Fibroblast of skin of abdomen (primary cell): ENCODE data around the gene MPPE1.
A peak's percentile ranks its signal among the peaks of the same experiment; 100 is the strongest.
"Not testable (repeated sequence)": the region's sequence is repeated elsewhere in the genome, so short reads cannot be mapped to it uniquely, and the experiment has no call there.

Source experiments
- DNase-seq: peaks from one replicate; pipeline ENCODE4 v3.0.0-alpha.2; 2013

The MPPE1 gene

DNA sequence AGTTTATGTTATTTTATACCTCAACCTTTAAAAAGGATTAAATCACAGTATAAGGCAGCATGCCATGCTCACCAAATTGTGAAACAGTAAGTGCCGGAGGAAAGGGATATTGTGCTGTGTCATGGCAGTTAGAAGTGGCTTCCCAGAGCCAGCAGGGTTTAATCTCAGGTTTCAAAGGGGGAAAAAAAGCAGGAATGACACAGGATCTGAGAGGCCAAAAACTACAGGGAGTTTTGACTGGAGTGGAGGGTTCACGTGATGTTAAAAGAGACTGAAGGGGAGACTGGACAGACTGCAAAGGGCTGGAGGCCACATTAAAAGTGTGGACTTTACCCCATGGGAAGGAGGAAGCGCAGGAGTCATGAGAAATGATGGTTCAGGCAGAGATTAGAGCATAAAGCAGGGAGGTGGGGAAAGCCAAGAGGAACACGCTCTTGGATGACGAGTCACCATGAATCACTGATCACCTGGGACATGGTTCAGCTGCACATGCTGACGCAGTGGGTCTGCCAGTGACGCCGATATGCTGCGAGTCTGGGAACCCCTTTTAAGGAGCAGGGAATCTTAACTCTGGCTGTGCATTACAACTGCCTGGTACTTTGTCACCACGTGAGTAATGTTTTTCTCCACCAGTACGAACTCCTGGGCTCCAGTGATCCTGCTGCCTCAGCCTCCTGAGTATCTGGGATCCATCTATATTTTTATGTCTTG lies 50.8 kb downstream of the MPPE1 start:
- peak; percentile 97 for DNase-seq

DNA sequence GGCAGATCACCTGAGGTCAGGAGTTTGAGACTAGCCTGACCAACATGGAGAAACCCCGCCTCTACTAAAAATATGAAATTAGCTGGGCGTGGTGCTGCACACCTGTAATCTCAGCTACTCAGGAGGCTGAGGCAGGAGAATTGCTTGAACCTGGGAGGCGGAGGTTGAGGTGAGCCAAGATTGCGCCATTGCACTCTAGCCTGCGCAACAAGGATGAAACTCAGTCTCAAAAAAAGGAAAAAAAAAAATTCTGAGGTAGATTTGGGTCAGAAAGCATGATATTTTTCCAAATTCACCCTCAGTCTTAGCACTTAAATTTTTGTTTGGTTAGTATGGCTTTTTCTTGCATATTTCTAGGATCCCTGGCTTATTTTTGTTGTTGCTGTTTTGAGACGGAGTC lies 53.6 kb downstream of the MPPE1 start:
- DNase-seq = not testable (repeated sequence)

DNA sequence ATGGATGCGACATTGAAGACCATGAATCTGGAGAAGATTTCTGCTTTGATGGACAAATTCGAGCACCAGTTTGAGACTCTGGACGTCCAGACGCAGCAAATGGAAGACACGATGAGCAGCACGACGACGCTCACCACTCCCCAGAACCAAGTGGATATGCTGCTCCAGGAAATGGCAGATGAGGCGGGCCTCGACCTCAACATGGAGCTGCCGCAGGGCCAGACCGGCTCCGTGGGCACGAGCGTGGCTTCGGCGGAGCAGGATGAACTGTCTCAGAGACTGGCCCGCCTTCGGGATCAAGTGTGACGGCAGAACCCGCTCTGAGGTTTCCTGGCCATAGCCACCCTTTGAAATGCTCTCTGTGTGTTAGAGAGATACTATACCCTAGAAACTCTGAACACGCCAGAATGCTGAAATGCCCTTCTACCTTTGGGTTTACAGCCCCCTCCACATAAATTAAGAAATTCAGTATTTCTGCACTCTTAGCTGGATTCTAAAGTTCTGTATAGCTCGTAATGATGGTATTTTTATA lies 56.2 kb downstream of the MPPE1 start:
- no peak for DNase-seq

DNA sequence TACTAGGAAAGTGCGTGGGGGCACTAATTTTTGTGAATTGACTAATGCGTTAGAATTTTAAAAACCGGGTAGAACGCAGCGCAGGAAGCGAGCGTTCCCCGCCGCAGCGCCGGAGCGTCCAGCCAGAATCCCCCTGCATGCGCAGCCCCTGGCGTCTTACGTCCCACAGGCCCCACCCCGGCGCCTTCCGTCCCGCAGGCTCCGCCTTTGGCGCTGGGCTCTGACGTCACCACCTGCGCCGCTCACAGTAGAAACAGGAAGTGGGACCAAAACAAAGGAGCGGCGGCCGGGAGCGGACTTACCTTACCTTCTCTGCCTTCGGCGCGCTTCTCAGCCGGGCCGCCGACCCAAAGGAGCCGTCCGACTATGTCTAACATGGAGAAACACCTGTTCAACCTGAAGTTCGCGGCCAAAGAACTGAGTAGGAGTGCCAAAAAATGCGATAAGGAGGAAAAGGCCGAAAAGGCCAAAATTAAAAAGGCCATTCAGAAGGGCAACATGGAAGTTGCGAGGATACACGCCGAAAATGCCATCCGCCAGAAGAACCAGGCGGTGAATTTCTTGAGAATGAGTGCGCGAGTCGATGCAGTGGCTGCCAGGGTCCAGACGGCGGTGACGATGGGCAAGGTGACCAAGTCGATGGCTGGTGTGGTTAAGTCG lies 56.8 kb downstream of the MPPE1 start, which contains the start of gene CHMP1B:
Gene CHMP1B (plus strand): TSS at position 268 of the 660 bp plus-strand sequence. CDS start 99 bp downstream, at position 367.
- peak; percentile 97 for DNase-seq

DNA sequence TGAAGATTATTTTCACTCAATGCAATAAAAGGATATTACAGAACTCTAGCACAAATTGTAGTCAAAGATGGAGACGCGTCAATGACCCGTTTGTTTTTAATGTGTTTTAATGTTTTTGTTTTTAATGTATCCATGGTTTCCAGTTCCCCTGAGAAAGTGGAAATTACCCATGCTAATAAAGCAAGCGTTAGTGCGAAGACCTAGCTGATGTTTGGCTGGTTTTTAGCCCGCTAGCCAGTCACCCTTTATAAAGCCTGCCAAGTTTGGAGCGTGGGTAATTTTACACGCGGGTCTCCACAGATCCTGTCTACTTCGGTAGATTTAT lies 57.3 kb downstream of the MPPE1 start:
- DNase-seq = no peak

DNA sequence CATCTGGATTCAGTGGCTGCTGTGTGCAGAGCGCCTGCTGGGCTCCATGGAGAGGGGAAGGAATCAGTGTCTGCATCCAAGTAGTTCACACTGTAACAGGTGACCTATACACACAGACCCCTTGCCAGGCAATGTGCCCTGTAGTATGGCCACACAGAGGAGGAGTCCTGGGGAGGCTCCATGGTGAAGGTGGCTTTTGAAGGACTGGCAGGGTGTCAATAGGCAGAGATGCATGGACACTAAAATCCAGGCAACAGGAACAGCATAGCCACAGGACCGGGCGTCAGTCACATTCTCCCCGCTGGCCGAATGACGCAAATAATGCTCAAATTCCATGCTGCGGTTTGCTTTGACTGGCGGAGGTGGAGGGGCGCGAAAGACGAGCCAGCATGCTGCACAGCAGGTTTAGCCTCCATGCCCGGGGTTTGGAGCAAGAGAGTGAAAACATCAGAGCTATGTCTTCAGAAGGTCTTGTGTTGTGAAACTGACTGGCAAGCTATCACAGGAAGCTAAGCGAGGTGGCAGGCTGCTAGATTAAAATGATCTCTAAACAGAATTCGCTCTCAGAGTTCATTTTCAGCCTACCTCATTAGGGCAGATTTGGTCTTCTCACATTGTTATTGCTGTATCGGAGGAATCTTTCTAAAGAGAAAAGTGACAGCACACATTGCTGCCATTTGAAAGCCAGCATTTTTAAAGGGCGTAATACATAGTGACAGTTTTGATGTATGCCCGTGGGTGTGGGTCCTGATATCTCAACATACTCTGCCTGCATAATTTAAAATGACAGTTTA lies 58.1 kb downstream of the MPPE1 start:
- DNase-seq = peak; percentile 91

DNA sequence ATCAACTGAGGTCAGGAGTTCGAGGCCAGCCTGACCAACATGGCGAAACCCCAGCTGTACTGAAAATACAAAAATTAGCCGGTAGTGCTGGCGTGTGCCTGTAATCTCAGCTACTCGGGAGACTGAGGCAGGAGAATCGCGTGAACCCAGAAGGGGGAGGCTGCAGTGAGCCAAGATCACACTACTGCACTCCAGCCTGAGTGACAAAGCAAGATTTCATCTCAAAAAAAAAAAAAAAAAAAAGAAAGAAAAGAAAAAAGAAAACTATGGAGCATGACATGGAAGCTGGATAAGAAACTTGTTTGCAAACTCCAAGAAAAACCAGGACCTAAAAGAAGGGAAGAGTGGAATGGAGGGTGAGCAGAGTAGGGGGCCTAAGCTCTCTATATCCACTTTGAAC lies 58.8 kb downstream of the MPPE1 start:
- no peak for DNase-seq

DNA sequence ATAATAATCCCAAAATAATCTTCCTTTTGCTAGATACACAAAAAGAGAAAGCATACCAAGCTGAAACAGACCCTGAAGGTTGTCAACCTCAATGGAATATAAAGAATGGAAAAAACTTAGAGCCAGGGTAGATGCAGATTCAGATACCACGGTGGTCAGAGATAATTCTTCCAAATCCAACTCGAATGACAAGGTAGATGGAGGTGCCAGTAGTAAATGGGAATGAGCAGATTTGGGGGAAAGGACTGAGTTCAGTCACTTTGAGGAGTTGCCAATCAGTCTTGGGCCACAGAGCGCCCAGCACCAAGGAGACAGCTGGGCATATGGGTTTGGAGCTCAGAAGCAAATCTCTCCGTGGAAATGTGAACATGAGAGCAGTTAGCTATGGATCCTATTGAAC lies 60.3 kb downstream of the MPPE1 start:
- DNase-seq = no peak

DNA sequence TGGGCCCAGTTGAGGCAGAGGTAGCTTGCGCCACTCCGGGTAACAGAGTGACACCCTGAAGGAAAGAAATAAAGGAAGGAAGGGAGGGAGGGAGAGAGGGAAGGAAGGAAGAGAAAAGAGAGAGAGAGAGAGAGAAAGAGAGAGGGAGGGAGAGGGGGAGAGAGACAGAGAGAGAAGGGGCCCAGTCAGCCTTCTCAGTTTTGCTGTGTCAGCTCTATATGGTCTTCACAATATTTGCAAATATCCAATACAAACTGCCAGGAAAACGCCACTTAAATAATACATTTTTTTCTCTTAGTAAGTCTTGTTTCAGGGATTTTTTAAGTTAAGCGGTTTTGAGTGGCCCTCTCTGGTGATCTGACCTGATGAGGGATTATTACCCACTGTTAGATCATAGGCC lies 62.5 kb downstream of the MPPE1 start:
- DNase-seq = no peak

DNA sequence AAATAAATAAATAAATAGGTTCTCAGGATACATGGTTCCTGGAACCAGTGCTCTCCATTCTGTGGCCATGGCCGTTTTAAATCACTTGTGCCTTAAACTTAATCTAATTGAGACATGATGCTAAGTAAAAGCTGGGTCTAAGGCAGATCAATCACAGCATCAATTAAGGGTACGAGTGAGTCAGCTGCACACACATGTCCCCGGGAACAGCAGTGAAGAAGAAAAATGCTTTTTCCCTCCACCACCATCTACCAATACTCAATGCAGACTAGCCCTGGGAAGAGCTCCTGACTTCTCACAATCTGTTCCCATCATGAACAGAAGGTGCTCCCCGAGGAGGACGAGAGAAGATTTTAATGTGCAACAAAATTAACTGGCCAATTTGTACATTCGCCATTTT lies 63.7 kb downstream of the MPPE1 start:
- no peak for DNase-seq

DNA sequence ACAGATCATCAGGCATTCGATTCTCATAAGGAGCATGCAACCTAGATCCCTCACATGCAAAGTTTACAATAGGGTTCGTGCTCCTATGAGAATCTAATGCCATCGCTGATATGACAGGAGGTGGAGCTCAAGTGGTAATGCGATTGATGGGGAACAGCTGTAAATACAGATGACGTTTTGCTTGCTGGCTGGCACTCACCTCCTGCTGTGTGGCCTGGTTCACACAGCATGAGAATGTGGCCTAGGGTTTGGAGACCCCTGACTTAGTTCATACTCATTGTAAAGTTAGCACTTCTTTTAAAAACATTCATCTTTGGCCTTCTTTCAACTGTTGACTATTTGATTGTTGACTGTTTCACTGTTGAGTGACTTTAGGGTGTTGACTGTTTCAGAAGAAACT lies 65.6 kb downstream of the MPPE1 start:
- no peak for DNase-seq

DNA sequence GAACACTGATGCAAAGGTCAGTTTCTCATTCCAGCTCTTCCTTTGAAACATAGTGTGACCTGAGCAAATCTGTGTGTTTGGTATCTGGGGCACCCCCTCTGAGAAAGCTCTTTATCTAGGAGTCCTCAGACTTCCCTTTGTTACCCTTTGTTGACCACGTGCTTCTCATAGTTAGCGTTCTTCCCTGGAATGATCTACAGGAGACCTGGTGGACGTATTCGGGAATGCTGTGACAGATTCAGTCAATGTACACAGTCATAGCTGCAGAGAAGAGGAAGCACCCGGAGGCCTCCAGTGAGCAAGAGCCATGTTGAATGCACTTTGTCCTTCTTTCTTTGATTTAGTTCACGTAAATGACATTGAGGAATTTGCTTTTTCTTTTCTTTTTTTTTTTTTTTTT lies 67.6 kb downstream of the MPPE1 start:
- DNase-seq = no peak

DNA sequence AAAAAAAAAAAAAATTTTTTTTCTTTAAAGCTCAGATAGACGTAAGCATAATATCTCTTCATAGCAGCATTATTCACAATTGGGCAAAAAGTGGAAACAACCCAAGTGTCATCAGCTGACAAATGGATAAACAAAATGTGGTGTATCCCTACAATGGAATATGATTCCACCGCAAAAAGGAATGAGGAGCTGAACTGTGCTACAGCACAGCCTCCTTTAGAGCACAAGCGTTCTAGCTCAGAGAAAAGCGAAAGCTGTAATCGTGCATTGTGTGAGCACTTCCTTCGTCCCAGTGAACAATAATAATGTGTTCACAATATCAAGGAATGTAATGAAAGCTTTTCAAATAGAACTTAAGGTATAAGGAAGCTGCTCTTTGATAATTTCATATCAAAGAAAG lies 68.6 kb downstream of the MPPE1 start:
- DNase-seq = no peak

DNA sequence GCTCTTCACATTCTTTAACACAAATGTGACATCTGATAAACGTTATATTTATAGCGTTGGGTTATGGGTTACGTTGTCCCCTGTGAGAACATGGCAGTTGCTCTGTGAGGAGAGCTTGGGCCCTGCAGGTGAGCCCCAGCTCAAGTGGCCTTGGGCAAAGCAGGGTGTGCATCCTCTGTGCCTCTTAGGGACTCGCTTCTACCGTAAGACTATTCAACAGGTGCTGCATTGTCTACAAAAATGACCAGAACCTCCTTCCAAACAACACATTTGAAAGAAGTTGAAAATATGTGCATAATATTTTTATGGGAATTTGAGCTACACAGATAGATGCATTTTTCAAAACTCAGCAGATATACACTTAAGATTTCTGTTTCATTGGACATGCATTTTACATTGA lies 73.3 kb downstream of the MPPE1 start:
- no peak for DNase-seq
